ENCODE measurements around the gene SNTG2.

The SNTG2 gene

DNA sequence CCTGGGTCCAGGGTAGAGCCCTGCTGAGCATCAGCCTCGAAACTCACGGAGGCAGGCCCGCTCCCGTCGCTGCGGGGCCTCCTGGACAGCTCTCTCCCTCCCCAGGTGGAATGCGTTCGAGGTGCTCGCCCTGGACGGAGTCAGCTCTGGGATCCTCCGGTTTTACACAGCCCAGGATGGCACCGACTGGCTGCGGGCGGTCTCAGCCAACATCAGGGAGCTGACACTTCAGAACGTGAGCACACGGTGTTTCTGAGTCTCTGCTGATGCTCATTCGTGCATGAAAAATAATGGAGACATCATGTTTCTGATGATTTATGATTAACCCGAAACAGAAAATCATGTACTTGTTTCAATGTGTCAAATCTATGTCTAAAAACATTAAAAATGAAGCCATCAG is 287.1 kb downstream of the SNTG2 start:
- no peak for ATAC-seq
- TF ChIP-seq PPARA (CRISPR knock-in tag; IDR thresholded peaks at IDR 0.05; ENCODE audit: borderline replicate concordance): no peak
- no peak for TF ChIP-seq CSDC2 (CRISPR knock-in tag; IDR thresholded peaks at IDR 0.05)
- no peak for TF ChIP-seq ZNF8 (CRISPR knock-in tag; IDR thresholded peaks at IDR 0.05)
- no peak for TF ChIP-seq PATZ1 (CRISPR knock-in tag; IDR thresholded peaks at IDR 0.05; ENCODE audit: borderline replicate concordance)
- TF ChIP-seq CSRNP3 (CRISPR knock-in tag; IDR thresholded peaks at IDR 0.05): no peak
- TF ChIP-seq, protein P1, sequence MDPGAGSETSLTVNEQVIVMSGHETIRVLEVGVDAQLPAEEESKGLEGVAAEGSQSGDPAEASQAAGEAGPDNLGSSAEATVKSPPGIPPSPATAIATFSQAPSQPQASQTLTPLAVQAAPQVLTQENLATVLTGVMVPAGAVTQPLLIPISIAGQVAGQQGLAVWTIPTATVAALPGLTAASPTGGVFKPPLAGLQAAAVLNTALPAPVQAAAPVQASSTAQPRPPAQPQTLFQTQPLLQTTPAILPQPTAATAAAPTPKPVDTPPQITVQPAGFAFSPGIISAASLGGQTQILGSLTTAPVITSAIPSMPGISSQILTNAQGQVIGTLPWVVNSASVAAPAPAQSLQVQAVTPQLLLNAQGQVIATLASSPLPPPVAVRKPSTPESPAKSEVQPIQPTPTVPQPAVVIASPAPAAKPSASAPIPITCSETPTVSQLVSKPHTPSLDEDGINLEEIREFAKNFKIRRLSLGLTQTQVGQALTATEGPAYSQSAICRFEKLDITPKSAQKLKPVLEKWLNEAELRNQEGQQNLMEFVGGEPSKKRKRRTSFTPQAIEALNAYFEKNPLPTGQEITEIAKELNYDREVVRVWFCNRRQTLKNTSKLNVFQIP (CRISPR knock-in tag; IDR thresholded peaks at IDR 0.05; ENCODE audit: borderline replicate concordance, low read depth): no peak
- no peak for TF ChIP-seq ISL1 (CRISPR knock-in tag; IDR thresholded peaks at IDR 0.05)
- TF ChIP-seq, protein P2, sequence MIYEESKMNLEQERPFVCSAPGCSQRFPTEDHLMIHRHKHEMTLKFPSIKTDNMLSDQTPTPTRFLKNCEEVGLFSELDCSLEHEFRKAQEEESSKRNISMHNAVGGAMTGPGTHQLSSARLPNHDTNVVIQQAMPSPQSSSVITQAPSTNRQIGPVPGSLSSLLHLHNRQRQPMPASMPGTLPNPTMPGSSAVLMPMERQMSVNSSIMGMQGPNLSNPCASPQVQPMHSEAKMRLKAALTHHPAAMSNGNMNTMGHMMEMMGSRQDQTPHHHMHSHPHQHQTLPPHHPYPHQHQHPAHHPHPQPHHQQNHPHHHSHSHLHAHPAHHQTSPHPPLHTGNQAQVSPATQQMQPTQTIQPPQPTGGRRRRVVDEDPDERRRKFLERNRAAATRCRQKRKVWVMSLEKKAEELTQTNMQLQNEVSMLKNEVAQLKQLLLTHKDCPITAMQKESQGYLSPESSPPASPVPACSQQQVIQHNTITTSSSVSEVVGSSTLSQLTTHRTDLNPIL (CRISPR knock-in tag; IDR thresholded peaks at IDR 0.05; ENCODE audit: low read depth): no peak
- no peak for TF ChIP-seq ZFP30 (CRISPR knock-in tag; IDR thresholded peaks at IDR 0.05)
- no peak for TF ChIP-seq ZNF70 (CRISPR knock-in tag; IDR thresholded peaks at IDR 0.05)
- TF ChIP-seq BACH2 (CRISPR knock-in tag; IDR thresholded peaks at IDR 0.05; ENCODE audit: borderline replicate concordance): no peak
- TF ChIP-seq RARB (CRISPR knock-in tag; IDR thresholded peaks at IDR 0.05): no peak
- no peak for TF ChIP-seq ZNF565 (CRISPR knock-in tag; conservative IDR thresholded peaks at IDR 0.05; ENCODE audit: low read depth)

GRCh38 chr2:1238598-1239138 is 288.0 kb downstream of the SNTG2 start:
- no peak for TF ChIP-seq TOX (CRISPR knock-in tag; IDR thresholded peaks at IDR 0.05; ENCODE audit: borderline replicate concordance)
- ATAC-seq: no peak

- ATAC-seq: no peak
- TF ChIP-seq CSDC2 (CRISPR knock-in tag; IDR thresholded peaks at IDR 0.05): no peak
- TF ChIP-seq ZFP30 (CRISPR knock-in tag; IDR thresholded peaks at IDR 0.05): no peak
These were observed 294.5 kb downstream of the SNTG2 start for GRCh38 chr2:1245193-1245592.

- ATAC-seq: no peak
- TF ChIP-seq, protein P2 (CRISPR knock-in tag; IDR thresholded peaks at IDR 0.05; ENCODE audit: low read depth): no peak
- no peak for TF ChIP-seq ZC3H10 (CRISPR knock-in tag; IDR thresholded peaks at IDR 0.05)
- TF ChIP-seq TCF4 (CRISPR knock-in tag; IDR thresholded peaks at IDR 0.05; ENCODE audit: borderline replicate concordance): no peak
- TF ChIP-seq CSRNP3 (CRISPR knock-in tag; IDR thresholded peaks at IDR 0.05): no peak
- no peak for TF ChIP-seq RARB (CRISPR knock-in tag; IDR thresholded peaks at IDR 0.05)
- no peak for TF ChIP-seq CSDC2 (CRISPR knock-in tag; IDR thresholded peaks at IDR 0.05)
- TF ChIP-seq, protein P3, sequence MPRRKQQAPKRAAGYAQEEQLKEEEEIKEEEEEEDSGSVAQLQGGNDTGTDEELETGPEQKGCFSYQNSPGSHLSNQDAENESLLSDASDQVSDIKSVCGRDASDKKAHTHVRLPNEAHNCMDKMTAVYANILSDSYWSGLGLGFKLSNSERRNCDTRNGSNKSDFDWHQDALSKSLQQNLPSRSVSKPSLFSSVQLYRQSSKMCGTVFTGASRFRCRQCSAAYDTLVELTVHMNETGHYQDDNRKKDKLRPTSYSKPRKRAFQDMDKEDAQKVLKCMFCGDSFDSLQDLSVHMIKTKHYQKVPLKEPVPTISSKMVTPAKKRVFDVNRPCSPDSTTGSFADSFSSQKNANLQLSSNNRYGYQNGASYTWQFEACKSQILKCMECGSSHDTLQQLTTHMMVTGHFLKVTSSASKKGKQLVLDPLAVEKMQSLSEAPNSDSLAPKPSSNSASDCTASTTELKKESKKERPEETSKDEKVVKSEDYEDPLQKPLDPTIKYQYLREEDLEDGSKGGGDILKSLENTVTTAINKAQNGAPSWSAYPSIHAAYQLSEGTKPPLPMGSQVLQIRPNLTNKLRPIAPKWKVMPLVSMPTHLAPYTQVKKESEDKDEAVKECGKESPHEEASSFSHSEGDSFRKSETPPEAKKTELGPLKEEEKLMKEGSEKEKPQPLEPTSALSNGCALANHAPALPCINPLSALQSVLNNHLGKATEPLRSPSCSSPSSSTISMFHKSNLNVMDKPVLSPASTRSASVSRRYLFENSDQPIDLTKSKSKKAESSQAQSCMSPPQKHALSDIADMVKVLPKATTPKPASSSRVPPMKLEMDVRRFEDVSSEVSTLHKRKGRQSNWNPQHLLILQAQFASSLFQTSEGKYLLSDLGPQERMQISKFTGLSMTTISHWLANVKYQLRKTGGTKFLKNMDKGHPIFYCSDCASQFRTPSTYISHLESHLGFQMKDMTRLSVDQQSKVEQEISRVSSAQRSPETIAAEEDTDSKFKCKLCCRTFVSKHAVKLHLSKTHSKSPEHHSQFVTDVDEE (CRISPR knock-in tag; IDR thresholded peaks at IDR 0.05): no peak
- TF ChIP-seq ESRRG (CRISPR knock-in tag; IDR thresholded peaks at IDR 0.05): no peak
- no peak for TF ChIP-seq ARNTL (CRISPR knock-in tag; IDR thresholded peaks at IDR 0.05; ENCODE audit: borderline replicate concordance, low read depth)
- TF ChIP-seq, protein P1 (CRISPR knock-in tag; IDR thresholded peaks at IDR 0.05; ENCODE audit: borderline replicate concordance, low read depth): no peak
- TF ChIP-seq GLIS3 (CRISPR knock-in tag; IDR thresholded peaks at IDR 0.05): no peak
These were observed 295.6 kb downstream of the SNTG2 start for GRCh38 chr2:1246239-1246638.
